ENCODE data around the gene GJC3.

The GJC3 gene

GRCh38 chr7:99876491-99876890, 52.9 kb downstream of the GJC3 start:
- in situ Hi-C loops (cut with MboI; ENCODE audit: low sequenced_read_pairs), result no loop called here
